Activated T-cell treated with anti-CD3 and anti-CD28 coated beads, Interleukin-2, amount 50 U/mL, for 4 hours (primary cell): ENCODE results near the gene GRM4. TPM values are rescaled to one million over a fixed set of nuclear protein-coding genes. Genes with fewer than 3 reads are reported as not detected.

Source experiments
- ATAC-seq, 2 donors: fragments of 200-7000 bp; cut with Tn5 transposase; one replicate each; pipeline ENCODE4 v1.10.0; 2021
- DNase-seq: peaks from one replicate; pipeline ENCODE4 v3.0.0-alpha.2; 2020
- H3K27me3 Mint-ChIP-seq: one replicate; pipeline ENCODE4 v1.8.0; 2021; ENCODE audit warnings: low read depth, mixed read lengths
- H3K36me3 Mint-ChIP-seq: one replicate; pipeline ENCODE4 v1.8.0; 2022; ENCODE audit warnings: mixed read lengths; ENCODE audit not compliant: insufficient read depth
- H3K4me1 Mint-ChIP-seq: one replicate; pipeline ENCODE4 v1.8.0; 2021; ENCODE audit warnings: low read depth, mixed read lengths
- H3K4me3 Mint-ChIP-seq: one replicate; pipeline ENCODE4 v1.8.0; 2021; ENCODE audit warnings: mild to moderate bottlenecking, moderate library complexity, mixed read lengths
- H3K9me3 Mint-ChIP-seq: one replicate; pipeline ENCODE4 v1.8.0; 2021; ENCODE audit warnings: mixed read lengths
- total RNA-seq, 3 donors: library from RNA; stranded (reverse); gene quantifications; one replicate each; pipeline ENCODE4 v1.2.1, GENCODE V29; 2021

Gene GRM4
- total RNA-seq, 3 donors from 2014 or later = 0.25 to 0.29 TPM; not detected in 1

GRCh38 chr6:34084591-34085290 is 61.1 kb downstream of the GRM4 start:
- Mint-ChIP-seq H3K4me3 (no peak overlapping the region), H3K4me1 (no peaks in the 10 kb centered on the region), H3K27me3 (peaks cover 4% of the 10 kb centered on the region), H3K36me3 (no peaks in the 10 kb centered on the region), H3K9me3 (no peaks in the 10 kb centered on the region)
- ATAC-seq (no peak), DNase-seq (no peak)

- no peaks in the 10 kb centered on the region for H3K9me3 Mint-ChIP-seq
- DNase-seq = no peak
- H3K36me3 Mint-ChIP-seq = no peaks in the 10 kb centered on the region
- H3K4me3 Mint-ChIP-seq = no peak overlapping the region
- ATAC-seq = no peak
- no peaks in the 10 kb centered on the region for H3K4me1 Mint-ChIP-seq
- H3K27me3 Mint-ChIP-seq = peaks cover 4% of the 10 kb centered on the region
These were observed 62.8 kb downstream of the GRM4 start for GRCh38 chr6:34082864-34083626.

GRCh38 chr6:34082348-34082747 is 63.5 kb downstream of the GRM4 start:
- Mint-ChIP-seq H3K4me1 (no peaks in the 10 kb centered on the region), H3K4me3 (no peak overlapping the region), H3K36me3 (no peaks in the 10 kb centered on the region), H3K27me3 (peaks cover 4% of the 10 kb centered on the region), H3K9me3 (no peaks in the 10 kb centered on the region)
- no peak for ATAC-seq
- DNase-seq = no peak

GRCh38 chr6:34080357-34080756 is 65.5 kb downstream of the GRM4 start:
- no peak for DNase-seq
- H3K4me3 Mint-ChIP-seq = no peak overlapping the region

GRCh38 chr6:34079899-34080298 is 66.0 kb downstream of the GRM4 start:
- Mint-ChIP-seq H3K27me3 (peaks cover 4% of the 10 kb centered on the region), H3K9me3 (no peaks in the 10 kb centered on the region), H3K36me3 (no peaks in the 10 kb centered on the region), H3K4me1 (no peaks in the 10 kb centered on the region), H3K4me3 (no peak overlapping the region)
- no peak for DNase-seq
- no peak for ATAC-seq

More at GRCh38 chr6:34080357-34080756, 65.5 kb downstream of the GRM4 start:
- Mint-ChIP-seq H3K9me3 (no peaks in the 10 kb centered on the region), H3K4me1 (no peaks in the 10 kb centered on the region), H3K36me3 (no peaks in the 10 kb centered on the region), H3K27me3 (peaks cover 4% of the 10 kb centered on the region)
- ATAC-seq = no peak

GRCh38 chr6:34075906-34076305 is 70.0 kb downstream of the GRM4 start:
- no peak for ATAC-seq
- Mint-ChIP-seq H3K9me3 (no peaks in the 10 kb centered on the region), H3K4me3 (no peak overlapping the region)

GRCh38 chr6:34074064-34074742 is 71.7 kb downstream of the GRM4 start:
- no peaks in the 10 kb centered on the region for H3K27me3 Mint-ChIP-seq
- no peaks in the 10 kb centered on the region for H3K36me3 Mint-ChIP-seq
- H3K9me3 Mint-ChIP-seq = no peaks in the 10 kb centered on the region
- H3K4me1 Mint-ChIP-seq = no peaks in the 10 kb centered on the region
- DNase-seq (no peak), ATAC-seq (no peak)
- no peak overlapping the region for H3K4me3 Mint-ChIP-seq

More at GRCh38 chr6:34075906-34076305, 70.0 kb downstream of the GRM4 start:
- no peaks in the 10 kb centered on the region for H3K4me1 Mint-ChIP-seq
- DNase-seq = no peak
- no peaks in the 10 kb centered on the region for H3K36me3 Mint-ChIP-seq
- H3K27me3 Mint-ChIP-seq = no peaks in the 10 kb centered on the region

- ATAC-seq = no peak
- Mint-ChIP-seq H3K9me3 (no peaks in the 10 kb centered on the region), H3K36me3 (no peaks in the 10 kb centered on the region), H3K27me3 (no peaks in the 10 kb centered on the region), H3K4me3 (no peak overlapping the region), H3K4me1 (no peaks in the 10 kb centered on the region)
- no peak for DNase-seq
These were observed 72.3 kb downstream of the GRM4 start for GRCh38 chr6:34073540-34073939.

GRCh38 chr6:34072727-34073126 is 73.2 kb downstream of the GRM4 start:
- Mint-ChIP-seq H3K4me1 (no peaks in the 10 kb centered on the region), H3K4me3 (no peak overlapping the region), H3K36me3 (no peaks in the 10 kb centered on the region), H3K27me3 (no peaks in the 10 kb centered on the region), H3K9me3 (no peaks in the 10 kb centered on the region)
- ATAC-seq (no peak), DNase-seq (no peak)

GRCh38 chr6:34071884-34072379 is 74.0 kb downstream of the GRM4 start:
- H3K9me3 Mint-ChIP-seq = no peaks in the 10 kb centered on the region
- H3K4me1 Mint-ChIP-seq = no peaks in the 10 kb centered on the region
- ATAC-seq (no peak), DNase-seq (no peak)
- no peak overlapping the region for H3K4me3 Mint-ChIP-seq
- peaks cover 3% of the 10 kb centered on the region for H3K27me3 Mint-ChIP-seq
- H3K36me3 Mint-ChIP-seq = no peaks in the 10 kb centered on the region

- H3K4me3 Mint-ChIP-seq = no peak overlapping the region
- H3K9me3 Mint-ChIP-seq = no peaks in the 10 kb centered on the region
- ATAC-seq (no peak), DNase-seq (no peak)
- peaks cover 3% of the 10 kb centered on the region for H3K27me3 Mint-ChIP-seq
- no peaks in the 10 kb centered on the region for H3K36me3 Mint-ChIP-seq
- no peaks in the 10 kb centered on the region for H3K4me1 Mint-ChIP-seq
These were observed 74.6 kb downstream of the GRM4 start for GRCh38 chr6:34071136-34071883.

GRCh38 chr6:34070315-34071135 is 75.4 kb downstream of the GRM4 start:
- DNase-seq (no peak), ATAC-seq (peak in 1 of 2 donors; percentile 25)
- Mint-ChIP-seq H3K36me3 (no peaks in the 10 kb centered on the region), H3K4me3 (no peak overlapping the region), H3K27me3 (peaks cover 8% of the 10 kb centered on the region), H3K4me1 (no peaks in the 10 kb centered on the region), H3K9me3 (no peaks in the 10 kb centered on the region)

- Mint-ChIP-seq H3K4me1 (no peaks in the 10 kb centered on the region), H3K9me3 (no peaks in the 10 kb centered on the region), H3K4me3 (no peak overlapping the region), H3K36me3 (no peaks in the 10 kb centered on the region), H3K27me3 (peaks cover 15% of the 10 kb centered on the region)
- no peak for ATAC-seq
- no peak for DNase-seq
These were observed 77.3 kb downstream of the GRM4 start for GRCh38 chr6:34068462-34069044.
